ENCODE results near the gene KREMEN2.

KREMEN2 gene, protein sequence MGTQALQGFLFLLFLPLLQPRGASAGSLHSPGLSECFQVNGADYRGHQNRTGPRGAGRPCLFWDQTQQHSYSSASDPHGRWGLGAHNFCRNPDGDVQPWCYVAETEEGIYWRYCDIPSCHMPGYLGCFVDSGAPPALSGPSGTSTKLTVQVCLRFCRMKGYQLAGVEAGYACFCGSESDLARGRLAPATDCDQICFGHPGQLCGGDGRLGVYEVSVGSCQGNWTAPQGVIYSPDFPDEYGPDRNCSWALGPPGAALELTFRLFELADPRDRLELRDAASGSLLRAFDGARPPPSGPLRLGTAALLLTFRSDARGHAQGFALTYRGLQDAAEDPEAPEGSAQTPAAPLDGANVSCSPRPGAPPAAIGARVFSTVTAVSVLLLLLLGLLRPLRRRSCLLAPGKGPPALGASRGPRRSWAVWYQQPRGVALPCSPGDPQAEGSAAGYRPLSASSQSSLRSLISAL

GRCh38 chr16:2963723-2964474 is at the start of gene KREMEN2:
Gene KREMEN2 (plus strand): TSS chr16:2964275. CDS start chr16:2964521, 246 bp downstream.
- Histone ChIP-seq H3K9ac (ENCODE audit: low read length) (peak within 1 kb of the TSS; percentile 98), H3K9me3 (ENCODE audit: insufficient read depth, low read length) (no peaks in the 10 kb centered on the region), H4K20me1 (ENCODE audit: insufficient read depth, low read length) (peaks cover 10% of the 10 kb centered on the region), H2AFZ (ENCODE audit: low read depth, low read length) (no peak within 1 kb of the TSS), H3K27ac (ENCODE audit: low read length) (peak within 1 kb of the TSS; percentile 88), H3K27me3 (ENCODE audit: low read depth, low read length) (no peaks in the 10 kb centered on the region), H3K79me2 (ENCODE audit: low read length) (peaks cover 25% of the 10 kb centered on the region), H3K36me3 (replicated peaks; ENCODE audit: low read depth, low read length) (peaks cover 9% of the 10 kb centered on the region), H3K4me1 (ENCODE audit: low read length) (peaks cover 52% of the 10 kb centered on the region), H3K4me3 (ENCODE audit: low read length) (peak within 1 kb of the TSS; percentile 91), H3K4me2 (ENCODE audit: low read length) (peak within 1 kb of the TSS; percentile 97)
- TF ChIP-seq EZH2phosphoT487 (IDR thresholded peaks at IDR 0.05; ENCODE audit: low read depth): no peak
- peak; percentile 41 for TF ChIP-seq CTCF (IDR thresholded peaks at IDR 0.05; ENCODE audit: low read depth, low read length)

GRCh38 chr16:2915196-2915929 is 48.7 kb upstream of the KREMEN2 start:
- H2AFZ ChIP-seq (ENCODE audit: low read depth, low read length): no peak overlapping the region
- no peak overlapping the region for H3K4me3 ChIP-seq (ENCODE audit: low read length)
- H3K79me2 ChIP-seq (ENCODE audit: low read length): peaks cover 10% of the 10 kb centered on the region
- H3K4me2 ChIP-seq (ENCODE audit: low read length): no peak overlapping the region
- no peaks in the 10 kb centered on the region for H3K9me3 ChIP-seq (ENCODE audit: insufficient read depth, low read length)
- H4K20me1 ChIP-seq (ENCODE audit: insufficient read depth, low read length): no peaks in the 10 kb centered on the region
- peaks cover 10% of the 10 kb centered on the region for H3K4me1 ChIP-seq (ENCODE audit: low read length)
- no peak overlapping the region for H3K27ac ChIP-seq (ENCODE audit: low read length)
- H3K27me3 ChIP-seq (ENCODE audit: low read depth, low read length): no peaks in the 10 kb centered on the region; the same call in 1 of the 2 replicates
- peaks cover 8% of the 10 kb centered on the region for H3K36me3 ChIP-seq (replicated peaks; ENCODE audit: low read depth, low read length)
- no peak for TF ChIP-seq EZH2phosphoT487 (IDR thresholded peaks at IDR 0.05; ENCODE audit: low read depth)
- no peak for TF ChIP-seq CTCF (IDR thresholded peaks at IDR 0.05; ENCODE audit: low read depth, low read length)
- no peak overlapping the region for H3K9ac ChIP-seq (ENCODE audit: low read length)

GRCh38 chr16:2919511-2920255 is 44.4 kb upstream of the KREMEN2 start:
- peak; percentile 84 for TF ChIP-seq CTCF (IDR thresholded peaks at IDR 0.05; ENCODE audit: low read depth, low read length)
- no peak for TF ChIP-seq EZH2phosphoT487 (IDR thresholded peaks at IDR 0.05; ENCODE audit: low read depth)
- Histone ChIP-seq H3K36me3 (replicated peaks; ENCODE audit: low read depth, low read length) (peaks cover 3% of the 10 kb centered on the region), H3K4me3 (ENCODE audit: low read length) (no peak overlapping the region), H4K20me1 (ENCODE audit: insufficient read depth, low read length) (no peaks in the 10 kb centered on the region), H3K9ac (ENCODE audit: low read length) (no peak overlapping the region), H3K27ac (ENCODE audit: low read length) (no peak overlapping the region), H3K4me2 (ENCODE audit: low read length) (no peak overlapping the region), H3K9me3 (ENCODE audit: insufficient read depth, low read length) (no peaks in the 10 kb centered on the region), H3K27me3 (ENCODE audit: low read depth, low read length) (no peaks in the 10 kb centered on the region), H3K79me2 (ENCODE audit: low read length) (no peaks in the 10 kb centered on the region), H2AFZ (ENCODE audit: low read depth, low read length) (no peak overlapping the region), H3K4me1 (ENCODE audit: low read length) (no peaks in the 10 kb centered on the region)
